KBM-7 (cell line): ENCODE data around the gene ATP5F1C.

Experiments
- DNase-seq: peaks from one replicate; pipeline ENCODE4 v3.0.0-alpha.2; 2015
- in situ Hi-C: fragments of 300-500 bp; cut with MboI; formaldehyde crosslinking; loops from 2 replicates; pipeline ENCODE4 v1.14.3; 2020; ENCODE audit warnings: low sequenced_read_pairs, low pct_unique_long_range_greater_than_20kb, mixed read lengths

The ATP5F1C gene

GRCh38 chr10:7832060-7832459, 44.1 kb downstream of the ATP5F1C start:
- in situ Hi-C loops = no loop called here
- no peak for DNase-seq

DNA sequence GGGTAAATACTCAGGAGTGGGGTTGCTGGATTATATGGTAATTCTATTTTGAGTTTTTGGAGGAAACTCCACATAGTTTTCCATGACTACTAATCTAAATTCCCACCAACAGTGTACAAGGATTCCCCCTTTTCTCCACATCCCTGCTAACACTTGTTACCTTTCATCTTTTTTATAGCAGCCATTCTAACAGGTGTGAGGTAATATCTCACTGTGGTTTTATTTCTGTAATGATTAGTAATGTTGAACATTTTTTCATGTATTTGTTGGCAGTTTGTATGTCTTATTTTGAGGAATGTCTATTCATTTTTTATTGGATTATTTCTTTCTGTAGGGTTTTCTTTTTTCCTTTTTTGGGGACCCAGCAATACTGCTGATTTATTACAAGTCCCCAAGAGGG, 45.2 kb downstream of the ATP5F1C start:
- no peak for DNase-seq
- in situ Hi-C loops = no loop called here

DNA sequence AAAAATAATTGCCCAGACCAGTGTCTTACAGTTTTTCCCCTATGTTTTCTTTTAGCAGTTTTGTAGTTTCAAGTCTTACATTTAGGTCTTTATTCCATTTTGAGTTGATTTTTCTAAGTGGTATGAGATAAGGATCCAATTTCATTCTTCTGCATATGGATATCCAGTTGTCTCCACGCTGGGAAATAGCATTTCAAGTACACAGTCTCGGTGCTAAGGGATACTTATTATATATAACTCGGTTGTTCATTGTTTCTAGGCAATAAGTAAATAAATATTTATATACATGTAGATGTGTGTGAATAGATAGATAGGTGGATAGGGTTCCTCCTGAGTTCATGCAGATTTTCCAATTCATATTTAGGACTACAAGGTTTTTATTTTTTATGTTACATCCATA, 46.3 kb downstream of the ATP5F1C start:
- in situ Hi-C loops = no loop called here

GRCh38 chr10:7836571-7836970, 48.6 kb downstream of the ATP5F1C start:
- no peak for DNase-seq
- in situ Hi-C loops = no loop called here

More for the DNA sequence above, 46.3 kb downstream of the ATP5F1C start:
- DNase-seq = no peak

- in situ Hi-C loops = no loop called here
- no peak for DNase-seq
Measured at GRCh38 chr10:7846591-7846990, 58.6 kb downstream of the ATP5F1C start.

GRCh38 chr10:7853226-7853842, 65.4 kb downstream of the ATP5F1C start:
- in situ Hi-C loops = no loop called here

DNA sequence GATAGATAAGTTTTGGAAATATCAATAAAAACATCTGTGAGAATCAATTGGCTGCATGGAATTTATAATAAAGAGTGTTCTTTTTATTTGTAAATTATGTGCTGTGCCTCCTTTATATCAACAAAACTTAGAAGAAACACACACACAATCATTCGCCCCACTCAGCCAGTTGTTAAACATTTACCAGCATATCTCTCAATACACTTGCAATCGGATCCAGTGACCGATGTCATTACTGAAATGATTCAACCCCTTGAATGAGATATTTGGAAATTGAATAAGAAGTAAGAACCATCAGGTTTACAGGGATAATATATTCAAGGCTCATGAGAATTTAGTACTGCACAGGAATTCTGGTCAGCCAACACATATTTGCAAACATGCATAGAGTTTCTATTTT, 65.9 kb downstream of the ATP5F1C start:
- in situ Hi-C loops = no loop called here
- DNase-seq = no peak

More at GRCh38 chr10:7853226-7853842, 65.4 kb downstream of the ATP5F1C start:
- DNase-seq = no peak

- in situ Hi-C loops = no loop called here
- no peak for DNase-seq
Measured at GRCh38 chr10:7855205-7855604, 67.2 kb downstream of the ATP5F1C start.

- DNase-seq = no peak
- in situ Hi-C loops = no loop called here
Measured at GRCh38 chr10:7856678-7857077, 68.7 kb downstream of the ATP5F1C start.

- DNase-seq = no peak
- in situ Hi-C loops = no loop called here
Measured at GRCh38 chr10:7857262-7857661, 69.3 kb downstream of the ATP5F1C start.
